WTC11 (cell line): ENCODE results near the gene SPATA46.

ENCODE experiments used
- FOXP4 ChIP-seq: sonication (generic); formaldehyde crosslinking; IDR thresholded peaks from 2 replicates; pipeline ENCODE4 v1.8.0; 2022; ENCODE audit warnings: mild to moderate bottlenecking, missing genetic modification reagents
- SMAD3 ChIP-seq: sonication (generic); formaldehyde crosslinking; IDR thresholded peaks from 2 replicates; pipeline ENCODE4 v1.8.0; 2022; ENCODE audit warnings: missing genetic modification reagents, mild to moderate bottlenecking, borderline replicate concordance
- STAT6 ChIP-seq: sonication (generic); formaldehyde crosslinking; conservative IDR thresholded peaks from 2 replicates; pipeline ENCODE4 v1.8.1; 2023; ENCODE audit warnings: mild to moderate bottlenecking, low read depth, missing genetic modification reagents, moderate library complexity

- no peak for TF ChIP-seq STAT6 (CRISPR knock-in tag)
- no peak for TF ChIP-seq SMAD3 (CRISPR knock-in tag)
- TF ChIP-seq FOXP4 (CRISPR knock-in tag), result no peak
Measured at GRCh38 chr1:162366671-162367070, 10.0 kb downstream of the SPATA46 start.
